GM15510 (cell line): ENCODE results near the gene PCYOX1L.
A peak's percentile ranks its signal among the peaks of the same experiment; 100 is the strongest.

Source experiments
- POLR2A ChIP-seq: IDR thresholded peaks from 3 replicates; pipeline ENCODE4 v1.6.1; 2011; ENCODE audit warnings: borderline replicate concordance; ENCODE audit not compliant: insufficient read length; ENCODE audit errors: extremely low read depth

PCYOX1L gene

GRCh38 chr5:149357370-149358293, at the start of gene PCYOX1L:
Gene PCYOX1L (plus strand): TSS chr5:149358046. CDS start chr5:149358069, 23 bp downstream.
- peak; percentile 89 for TF ChIP-seq POLR2A

- no peak for TF ChIP-seq POLR2A
Observed at GRCh38 chr5:149309354-149309753, 48.5 kb upstream of the PCYOX1L start.

GRCh38 chr5:149310488-149310887, 47.4 kb upstream of the PCYOX1L start:
- TF ChIP-seq POLR2A, result no peak

- TF ChIP-seq POLR2A, result no peak
Observed at GRCh38 chr5:149310947-149311658, 46.7 kb upstream of the PCYOX1L start.

- TF ChIP-seq POLR2A, result no peak
Observed at GRCh38 chr5:149313151-149313841, 44.5 kb upstream of the PCYOX1L start.

GRCh38 chr5:149314571-149315111, 43.2 kb upstream of the PCYOX1L start:
- TF ChIP-seq POLR2A, result no peak

GRCh38 chr5:149315753-149316152, 42.1 kb upstream of the PCYOX1L start:
- TF ChIP-seq POLR2A, result no peak

- TF ChIP-seq POLR2A, result no peak
Observed at GRCh38 chr5:149317281-149318048, 40.4 kb upstream of the PCYOX1L start.

GRCh38 chr5:149319174-149319573, 38.7 kb upstream of the PCYOX1L start:
- TF ChIP-seq POLR2A, result no peak

- TF ChIP-seq POLR2A, result no peak
Observed at GRCh38 chr5:149320791-149321330, 37.0 kb upstream of the PCYOX1L start.

- TF ChIP-seq POLR2A, result no peak
Observed at GRCh38 chr5:149322518-149322917, 35.3 kb upstream of the PCYOX1L start.

- TF ChIP-seq POLR2A, result no peak
Observed at GRCh38 chr5:149323210-149323609, 34.6 kb upstream of the PCYOX1L start.

- no peak for TF ChIP-seq POLR2A
Observed at GRCh38 chr5:149323621-149324205, 34.1 kb upstream of the PCYOX1L start.
